GM12872 (cell line): Measurements from ENCODE around the gene HOXA3.

ENCODE experiments used
- CTCF ChIP-seq: IDR thresholded peaks from 3 replicates; pipeline ENCODE4 v1.5.1; 2011; ENCODE audit warnings: low read depth, mild to moderate bottlenecking, low read length, moderate library complexity; ENCODE audit not compliant: insufficient read depth

HOXA3 gene

GRCh38 chr7:27094304-27095049 lies 57.9 kb downstream of the HOXA3 start:
- no peak for TF ChIP-seq CTCF

- TF ChIP-seq CTCF: no peak
Observed at GRCh38 chr7:27093184-27093895, 59.0 kb downstream of the HOXA3 start.

GRCh38 chr7:27092819-27093110 lies 59.6 kb downstream of the HOXA3 start:
- no peak for TF ChIP-seq CTCF

GRCh38 chr7:27091941-27092818 lies 60.2 kb downstream of the HOXA3 start:
- TF ChIP-seq CTCF: no peak

- no peak for TF ChIP-seq CTCF
Observed at GRCh38 chr7:27091105-27091504, 61.3 kb downstream of the HOXA3 start.

GRCh38 chr7:27088002-27088922 lies 64.1 kb downstream of the HOXA3 start:
- TF ChIP-seq CTCF: no peak
